Lower lobe of right lung (tissue), 2 donors: ENCODE results near the gene CELF2. TPM values are rescaled to one million over a fixed set of nuclear protein-coding genes. Genes with fewer than 3 reads are reported as not detected.
A peak's percentile ranks its signal among the peaks of the same experiment; 100 is the strongest.

ENCODE experiments used
- ATAC-seq, 2 donors: fragments of 200-7000 bp; cut with Tn5 transposase; one replicate each; pipeline ENCODE4 v1.9.1; 2020 to 2022; ENCODE audit warnings: mild to moderate bottlenecking in 2 of 2, moderate library complexity in 2 of 2
- DNase-seq: peaks from one replicate; pipeline ENCODE4 v3.0.0-alpha.2; 2020
- H3K27ac ChIP-seq: fragments of 200-600 bp; one replicate; pipeline ENCODE4 v1.8.0; 2022
- H3K27me3 ChIP-seq: fragments of 200-600 bp; one replicate; pipeline ENCODE4 v1.8.0; 2022; ENCODE audit warnings: low read depth
- H3K36me3 ChIP-seq: fragments of 200-600 bp; one replicate; pipeline ENCODE4 v1.8.0; 2022; ENCODE audit warnings: mild to moderate bottlenecking
- H3K4me1 ChIP-seq: fragments of 200-600 bp; one replicate; pipeline ENCODE4 v1.8.0; 2022
- H3K4me3 ChIP-seq: fragments of 200-600 bp; one replicate; pipeline ENCODE4 v1.8.0; 2022; ENCODE audit warnings: mild to moderate bottlenecking
- H3K9me3 ChIP-seq: fragments of 200-600 bp; one replicate; pipeline ENCODE4 v1.8.0; 2022
- intact Hi-C: fragments of 100-400 bp; cut with DNase I; formaldehyde crosslinking; loops from one replicate; pipeline ENCODE4 v1.11.0; 2022
- total RNA-seq: library from RNA; stranded (reverse); fragmentation: NEBNext Ultra II Directional; extraction: Animal tissue kit (Norgen Biotek cat#: 25700); gene quantifications from one replicate; pipeline ENCODE4 v1.2.1, GENCODE V29; 2021
- TF ChIP-seq, protein P1 (sequence below): fragments of 200-600 bp; IDR thresholded peaks from one replicate; pipeline ENCODE4 v1.8.0; 2022; ENCODE audit warnings: antibody characterized with exemption, mild to moderate bottlenecking
- donor health status: DM: no; HTN: yes; CAD: no; lungs with severe emphysema.

CELF2 gene
- total RNA-seq, 1 donor from 2014 or later, result 106 TPM

DNA sequence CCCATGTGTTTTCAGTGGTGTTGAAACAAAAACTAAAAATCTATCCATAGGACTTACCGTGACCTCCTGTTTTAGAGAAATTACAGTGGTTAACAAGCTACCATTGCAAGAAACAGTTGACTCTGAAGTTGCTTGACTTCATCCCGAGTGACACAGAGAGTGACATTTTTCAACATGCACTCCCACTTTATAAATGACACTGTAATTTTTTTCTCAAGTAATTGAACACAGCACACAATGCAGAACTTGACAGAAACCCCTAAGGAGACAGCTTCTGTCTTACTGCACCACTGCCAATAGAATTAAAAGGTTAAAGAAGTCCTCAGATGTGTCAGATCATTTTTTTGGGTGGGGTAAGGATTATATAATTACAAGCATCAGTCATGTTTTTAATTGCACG is 246.1 kb downstream of the CELF2 start:
- Histone ChIP-seq H3K4me3 (no peak overlapping the region), H3K27me3 (no peaks in the 10 kb centered on the region), H3K36me3 (peaks cover 90% of the 10 kb centered on the region), H3K9me3 (no peaks in the 10 kb centered on the region), H3K4me1 (peaks cover 16% of the 10 kb centered on the region), H3K27ac (no peak overlapping the region)
- DNase-seq (no peak), ATAC-seq (no peak)
- intact Hi-C loops, result no loop called here
- TF ChIP-seq, protein P1, sequence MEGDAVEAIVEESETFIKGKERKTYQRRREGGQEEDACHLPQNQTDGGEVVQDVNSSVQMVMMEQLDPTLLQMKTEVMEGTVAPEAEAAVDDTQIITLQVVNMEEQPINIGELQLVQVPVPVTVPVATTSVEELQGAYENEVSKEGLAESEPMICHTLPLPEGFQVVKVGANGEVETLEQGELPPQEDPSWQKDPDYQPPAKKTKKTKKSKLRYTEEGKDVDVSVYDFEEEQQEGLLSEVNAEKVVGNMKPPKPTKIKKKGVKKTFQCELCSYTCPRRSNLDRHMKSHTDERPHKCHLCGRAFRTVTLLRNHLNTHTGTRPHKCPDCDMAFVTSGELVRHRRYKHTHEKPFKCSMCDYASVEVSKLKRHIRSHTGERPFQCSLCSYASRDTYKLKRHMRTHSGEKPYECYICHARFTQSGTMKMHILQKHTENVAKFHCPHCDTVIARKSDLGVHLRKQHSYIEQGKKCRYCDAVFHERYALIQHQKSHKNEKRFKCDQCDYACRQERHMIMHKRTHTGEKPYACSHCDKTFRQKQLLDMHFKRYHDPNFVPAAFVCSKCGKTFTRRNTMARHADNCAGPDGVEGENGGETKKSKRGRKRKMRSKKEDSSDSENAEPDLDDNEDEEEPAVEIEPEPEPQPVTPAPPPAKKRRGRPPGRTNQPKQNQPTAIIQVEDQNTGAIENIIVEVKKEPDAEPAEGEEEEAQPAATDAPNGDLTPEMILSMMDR, result no peak

DNA sequence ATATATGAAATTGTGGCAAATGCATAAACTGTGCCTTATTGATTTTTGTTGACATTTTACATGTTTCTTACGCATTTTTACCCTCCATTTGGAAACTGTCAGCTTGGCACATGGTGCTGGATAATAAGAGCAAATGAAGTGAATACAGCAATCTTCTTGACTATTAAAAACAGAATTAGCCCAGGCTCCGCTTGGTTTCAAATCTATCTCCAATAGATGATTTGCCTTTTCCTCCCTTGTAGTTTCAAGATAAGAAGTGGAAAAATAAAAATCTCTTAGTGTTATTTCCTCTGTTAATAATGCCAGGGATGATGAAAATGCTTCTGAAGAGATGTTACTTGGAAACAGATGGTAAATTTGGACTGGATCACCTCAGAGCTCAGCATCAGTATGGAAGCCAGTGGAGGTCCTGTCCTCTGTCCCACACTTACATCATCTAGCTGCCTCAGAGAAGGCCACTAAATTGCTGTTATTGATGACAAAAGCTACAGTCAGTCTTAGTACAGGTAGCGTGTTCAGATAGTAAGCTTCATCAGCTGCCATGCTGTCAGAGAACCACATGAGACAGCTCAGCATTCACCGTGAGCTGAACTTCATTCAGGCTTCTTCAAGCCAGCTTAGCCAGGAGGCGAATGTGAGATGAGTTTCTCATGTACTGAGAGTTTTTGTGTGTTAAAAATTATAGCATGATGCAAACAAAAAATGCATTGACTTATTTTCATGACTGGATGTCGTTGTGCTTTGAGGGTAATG is 246.8 kb downstream of the CELF2 start:
- no peak overlapping the region for H3K27ac ChIP-seq
- TF ChIP-seq, protein P1, result no peak
- peaks cover 87% of the 10 kb centered on the region for H3K36me3 ChIP-seq
- no peak for DNase-seq
- no peak overlapping the region for H3K4me3 ChIP-seq
- H3K27me3 ChIP-seq, result no peaks in the 10 kb centered on the region
- ATAC-seq, result no peak
- H3K9me3 ChIP-seq, result no peaks in the 10 kb centered on the region
- peaks cover 18% of the 10 kb centered on the region for H3K4me1 ChIP-seq
- intact Hi-C loops, result no loop called here

DNA sequence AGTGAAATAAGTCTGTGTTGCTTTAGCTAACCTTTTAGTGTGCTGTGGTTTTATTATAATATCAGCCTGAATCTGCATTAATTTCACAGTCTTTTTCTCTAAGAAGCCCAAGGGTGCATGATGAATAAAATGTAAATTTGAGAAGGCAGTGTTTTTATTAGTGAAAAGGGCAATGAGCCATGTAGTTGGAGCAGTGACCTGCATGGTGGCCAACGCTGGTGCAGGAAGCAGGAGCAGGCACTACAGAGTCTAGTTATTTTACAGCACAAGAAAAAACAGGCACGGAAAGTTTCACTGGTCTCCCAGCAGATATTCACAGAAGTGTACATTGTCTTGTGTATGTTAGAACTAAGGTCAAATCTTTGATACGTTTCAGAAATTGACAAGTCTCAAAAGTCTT is 247.8 kb downstream of the CELF2 start:
- Histone ChIP-seq H3K4me1 (peaks cover 28% of the 10 kb centered on the region), H3K4me3 (no peak overlapping the region), H3K27ac (no peak overlapping the region), H3K9me3 (no peaks in the 10 kb centered on the region), H3K27me3 (no peaks in the 10 kb centered on the region), H3K36me3 (peaks cover 87% of the 10 kb centered on the region)
- intact Hi-C loops, result no loop called here
- ATAC-seq (no peak), DNase-seq (no peak)
- TF ChIP-seq, protein P1, result no peak

DNA sequence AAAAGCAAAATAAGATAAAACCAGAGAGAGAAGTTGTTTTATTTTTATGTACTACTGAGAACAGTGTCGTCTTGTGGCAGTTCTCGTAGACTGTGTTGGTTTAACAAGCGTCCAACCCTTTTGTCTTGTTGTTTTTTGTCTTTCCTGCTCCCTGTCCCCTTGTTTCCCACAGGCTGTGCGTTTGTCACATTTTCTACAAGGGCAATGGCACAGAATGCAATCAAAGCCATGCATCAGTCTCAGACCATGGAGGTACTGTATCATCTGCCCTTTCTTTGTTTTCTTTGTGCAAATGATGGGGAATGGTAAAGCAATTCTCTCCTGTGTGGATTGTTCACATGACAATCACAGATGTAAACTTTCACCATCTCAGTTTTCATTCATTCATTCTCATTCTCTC is 248.8 kb downstream of the CELF2 start:
- H3K27me3 ChIP-seq, result no peaks in the 10 kb centered on the region
- TF ChIP-seq, protein P1, result no peak
- intact Hi-C loops, result no loop called here
- H3K27ac ChIP-seq, result no peak overlapping the region
- no peaks in the 10 kb centered on the region for H3K9me3 ChIP-seq
- H3K4me3 ChIP-seq, result no peak overlapping the region
- ATAC-seq (no peak), DNase-seq (no peak)
- H3K36me3 ChIP-seq, result peaks cover 87% of the 10 kb centered on the region
- peaks cover 33% of the 10 kb centered on the region for H3K4me1 ChIP-seq

DNA sequence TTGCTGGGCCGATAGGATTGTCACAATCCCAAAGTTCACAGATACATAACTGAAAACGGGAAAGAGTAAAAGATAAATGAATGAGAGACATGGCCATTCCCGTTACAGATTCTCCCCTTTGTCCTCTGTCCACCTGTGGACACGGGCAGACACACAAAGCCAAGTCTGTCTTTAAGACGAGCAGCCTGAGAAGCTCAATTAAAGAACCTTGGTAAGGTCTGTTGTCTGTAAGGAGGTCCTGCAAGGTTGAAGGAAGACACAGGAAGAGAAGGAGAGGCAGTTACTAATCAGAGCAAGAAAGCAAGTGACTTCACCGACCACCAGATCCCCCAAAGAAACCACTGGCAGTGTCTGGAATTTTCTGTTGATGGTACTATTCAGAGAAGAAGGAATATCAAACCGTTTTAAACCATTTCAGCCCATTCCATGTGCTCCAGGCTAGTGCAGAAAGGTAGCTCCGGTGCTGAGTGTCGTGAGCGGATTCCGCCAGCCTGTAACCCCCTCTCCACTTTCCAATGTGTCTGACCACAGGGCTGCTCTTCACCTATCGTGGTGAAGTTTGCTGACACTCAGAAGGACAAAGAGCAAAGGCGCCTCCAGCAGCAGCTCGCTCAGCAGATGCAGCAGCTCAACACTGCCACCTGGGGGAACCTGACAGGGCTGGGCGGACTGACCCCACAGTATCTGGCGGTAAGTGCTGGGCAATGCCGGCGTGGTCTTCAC is 252.6 kb downstream of the CELF2 start:
- Histone ChIP-seq H3K4me3 (no peak overlapping the region), H3K27me3 (no peaks in the 10 kb centered on the region), H3K9me3 (no peaks in the 10 kb centered on the region), H3K27ac (no peak overlapping the region), H3K4me1 (peaks cover 17% of the 10 kb centered on the region), H3K36me3 (peaks cover 85% of the 10 kb centered on the region)
- intact Hi-C loops, result no loop called here
- peak; percentile 83 to 87 for ATAC-seq
- peak; percentile 74 for DNase-seq
- TF ChIP-seq, protein P1, result peak; percentile 82
